ENCODE measurements around the gene GTPBP1.
A peak's percentile ranks its signal among the peaks of the same experiment; 100 is the strongest.

GTPBP1 gene

GRCh38 chr22:38704654-38705234 is 1.0 kb upstream of the GTPBP1 start:
- Histone ChIP-seq H3K4me1 (ENCODE audit: control insufficient read depth, low read length) (peaks cover 59% of the 10 kb centered on the region), H3K79me2 (ENCODE audit: control insufficient read depth, low read length) (peaks cover 59% of the 10 kb centered on the region)
- TF ChIP-seq EZH2phosphoT487 (IDR thresholded peaks at IDR 0.05; ENCODE audit: borderline replicate concordance, low read length) = no peak
- no peak for TF ChIP-seq CTCF (IDR thresholded peaks at IDR 0.05; ENCODE audit: low read depth, low read length, poor library complexity, severe bottlenecking)

DNA sequence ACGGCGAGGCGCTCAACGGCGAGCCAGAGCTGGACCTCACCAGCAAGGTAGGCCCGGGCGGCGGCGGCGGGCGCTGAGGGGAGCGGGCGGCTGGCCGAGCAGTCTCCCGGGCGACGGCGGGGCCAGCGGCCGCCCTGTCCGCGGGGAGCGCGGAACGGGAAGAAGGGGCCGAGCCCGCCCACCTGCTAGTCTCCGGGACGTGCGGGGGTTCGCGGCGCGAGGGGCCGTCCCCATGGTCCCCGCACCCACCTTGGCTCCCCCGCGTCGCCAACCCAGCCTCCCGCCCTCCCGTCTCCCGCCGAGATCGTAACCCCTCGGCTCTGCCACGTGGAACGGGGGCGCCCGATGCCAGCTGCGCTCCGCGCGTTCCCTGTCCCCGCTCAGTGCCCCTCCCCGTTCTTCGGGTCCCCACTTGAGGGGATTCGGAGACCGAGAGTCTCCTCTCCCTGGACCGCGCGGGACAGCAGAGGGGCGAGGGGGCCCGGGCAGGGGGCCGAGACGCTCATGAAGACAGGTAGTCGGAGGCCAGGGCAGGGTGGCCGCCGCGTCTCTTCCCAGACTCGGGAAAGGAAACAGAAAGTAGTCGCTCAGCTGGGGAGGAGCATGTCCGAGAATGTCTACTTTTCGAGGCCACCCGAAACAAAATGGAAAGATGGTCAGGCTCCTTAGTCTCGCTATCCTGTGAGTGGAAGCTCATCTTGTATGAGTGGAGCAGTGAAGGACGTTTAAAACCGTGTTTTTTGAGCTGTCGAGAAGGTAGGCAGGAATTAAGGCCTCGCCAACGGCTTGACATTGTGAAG is 557 bp downstream of the GTPBP1 start:
- H3K79me2 ChIP-seq (ENCODE audit: control insufficient read depth, low read length) = peaks cover 61% of the 10 kb centered on the region
- no peak for TF ChIP-seq EZH2phosphoT487 (IDR thresholded peaks at IDR 0.05; ENCODE audit: borderline replicate concordance, low read length)
- TF ChIP-seq CTCF (IDR thresholded peaks at IDR 0.05; ENCODE audit: low read depth, low read length, poor library complexity, severe bottlenecking) = no peak

More at GRCh38 chr22:38704654-38705234, 1.0 kb upstream of the GTPBP1 start:
- peak overlapping the region; percentile 72 for H3K4me3 ChIP-seq (ENCODE audit: low read length)
- H3K36me3 ChIP-seq (ENCODE audit: control insufficient read depth, low read length) = peaks cover 30% of the 10 kb centered on the region
- no peaks in the 10 kb centered on the region for H3K9me3 ChIP-seq (ENCODE audit: control insufficient read depth, insufficient read depth, low read length)
- H3K9me2 ChIP-seq (replicated peaks; ENCODE audit: control insufficient read depth, low read length) = no peaks in the 10 kb centered on the region
- H3F3A ChIP-seq (ENCODE audit: control insufficient read depth, insufficient read depth) = peaks cover 6% of the 10 kb centered on the region; the same call in 1 of the 2 replicates
- no peaks in the 10 kb centered on the region for H3K27me3 ChIP-seq (ENCODE audit: control insufficient read depth, low read length)
- H3K4me2 ChIP-seq (ENCODE audit: low read length) = peak overlapping the region; percentile 88
- H4K20me1 ChIP-seq (ENCODE audit: control insufficient read depth, insufficient read depth, low read depth, low read length) = peaks cover 28% of the 10 kb centered on the region
- peak overlapping the region; percentile 49 for H3K27ac ChIP-seq (ENCODE audit: low read depth, low read length)

DNA sequence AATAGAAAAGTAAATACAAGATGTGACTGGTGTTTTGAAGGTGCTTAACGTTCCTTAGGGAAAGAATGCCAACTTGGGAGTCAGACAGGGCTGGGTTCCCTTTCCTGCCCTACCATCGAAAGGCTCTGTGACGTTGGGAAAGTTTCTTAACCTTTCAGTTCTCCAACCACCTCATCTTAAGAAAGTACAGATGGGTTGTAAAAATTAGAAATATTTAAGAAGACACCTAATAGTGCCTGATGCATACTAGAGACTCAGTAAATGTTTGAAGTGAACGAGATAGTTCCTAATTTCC is 1.1 kb downstream of the GTPBP1 start:
- peak overlapping the region; percentile 58; the same call in 1 of the 2 replicates for H3K27ac ChIP-seq (ENCODE audit: low read depth, low read length)

More for the DNA sequence above, 557 bp downstream of the GTPBP1 start:
- H3K4me2 ChIP-seq (ENCODE audit: low read length) = peak overlapping the region; percentile 100
- H3K4me1 ChIP-seq (ENCODE audit: control insufficient read depth, low read length) = peaks cover 60% of the 10 kb centered on the region
- H3F3A ChIP-seq (ENCODE audit: control insufficient read depth, insufficient read depth) = peaks cover 5% of the 10 kb centered on the region; the same call in 1 of the 2 replicates
- H3K27ac ChIP-seq (ENCODE audit: low read depth, low read length) = peak overlapping the region; percentile 58
- peaks cover 44% of the 10 kb centered on the region for H4K20me1 ChIP-seq (ENCODE audit: control insufficient read depth, insufficient read depth, low read depth, low read length)
- H3K9me2 ChIP-seq (replicated peaks; ENCODE audit: control insufficient read depth, low read length) = no peaks in the 10 kb centered on the region
- no peaks in the 10 kb centered on the region for H3K9me3 ChIP-seq (ENCODE audit: control insufficient read depth, insufficient read depth, low read length)
- peaks cover 38% of the 10 kb centered on the region for H3K36me3 ChIP-seq (ENCODE audit: control insufficient read depth, low read length)
- peak overlapping the region; percentile 76 for H3K4me3 ChIP-seq (ENCODE audit: low read length)
- H3K27me3 ChIP-seq (ENCODE audit: control insufficient read depth, low read length) = no peaks in the 10 kb centered on the region

More for the DNA sequence above, 1.1 kb downstream of the GTPBP1 start:
- H3K79me2 ChIP-seq (ENCODE audit: control insufficient read depth, low read length) = peaks cover 61% of the 10 kb centered on the region
- no peaks in the 10 kb centered on the region for H3K9me2 ChIP-seq (replicated peaks; ENCODE audit: control insufficient read depth, low read length)
- H3F3A ChIP-seq (ENCODE audit: control insufficient read depth, insufficient read depth) = peaks cover 5% of the 10 kb centered on the region; the same call in 1 of the 2 replicates
- H3K4me1 ChIP-seq (ENCODE audit: control insufficient read depth, low read length) = peaks cover 55% of the 10 kb centered on the region
- no peaks in the 10 kb centered on the region for H3K9me3 ChIP-seq (ENCODE audit: control insufficient read depth, insufficient read depth, low read length)
- H3K4me3 ChIP-seq (ENCODE audit: low read length) = peak overlapping the region; percentile 76
- H4K20me1 ChIP-seq (ENCODE audit: control insufficient read depth, insufficient read depth, low read depth, low read length) = peaks cover 46% of the 10 kb centered on the region
- peak overlapping the region; percentile 100 for H3K4me2 ChIP-seq (ENCODE audit: low read length)
- TF ChIP-seq EZH2phosphoT487 (IDR thresholded peaks at IDR 0.05; ENCODE audit: borderline replicate concordance, low read length) (no peak), CTCF (IDR thresholded peaks at IDR 0.05; ENCODE audit: low read depth, low read length, poor library complexity, severe bottlenecking) (no peak)
- no peaks in the 10 kb centered on the region for H3K27me3 ChIP-seq (ENCODE audit: control insufficient read depth, low read length)
- H3K36me3 ChIP-seq (ENCODE audit: control insufficient read depth, low read length) = peaks cover 40% of the 10 kb centered on the region
